Suprapubic skin (tissue), 4 donors: ENCODE data around the gene TMEM127. TPM values are rescaled to one million over a fixed set of nuclear protein-coding genes. Genes with fewer than 3 reads are reported as not detected.

Experiments
- DNase-seq, 2 donors: peaks; one replicate each; pipeline ENCODE4 v3.0.0-alpha.2; 2019; ENCODE audit warnings: low spot score in 2 of 2
- H3K27ac ChIP-seq: fragments of 200-600 bp; sonication (generic); one replicate; pipeline ENCODE4 v1.5.1; 2019
- H3K27me3 ChIP-seq: fragments of 200-600 bp; sonication (generic); one replicate; pipeline ENCODE4 v1.5.1; 2019
- H3K36me3 ChIP-seq: fragments of 200-600 bp; sonication (generic); one replicate; pipeline ENCODE4 v1.5.1; 2019
- H3K4me1 ChIP-seq: fragments of 200-600 bp; sonication (generic); one replicate; pipeline ENCODE4 v1.5.1; 2019
- H3K4me3 ChIP-seq: fragments of 200-600 bp; sonication (generic); one replicate; pipeline ENCODE4 v1.5.1; 2019; ENCODE audit warnings: mild to moderate bottlenecking
- H3K9me3 ChIP-seq: fragments of 200-600 bp; sonication (generic); one replicate; pipeline ENCODE4 v1.5.1; 2019
- EP300 ChIP-seq: sonication (generic); formaldehyde crosslinking; IDR thresholded peaks from one replicate; pipeline ENCODE4 v1.6.1; 2017; ENCODE audit warnings: antibody characterized with exemption
- POLR2A ChIP-seq, 2 donors: fragments of 450-650 bp; IDR thresholded peaks; one replicate each; pipeline ENCODE4 v1.6.1; 2017; ENCODE audit warnings: antibody characterized with exemption in 2 of 2, mild to moderate bottlenecking in 2 of 2, moderate library complexity in 2 of 2
- POLR2AphosphoS5 ChIP-seq, 3 donors: sonication (generic); formaldehyde crosslinking; IDR thresholded peaks; one replicate each; pipeline ENCODE4 v1.6.1; 2017; ENCODE audit warnings: antibody characterized with exemption in 3 of 3
- WGBS: methylation state at CpG from one replicate; pipeline ENCODE4 v1.1.5; 2018; 5-methylcytosine and 5-hydroxymethylcytosine counted together
- total RNA-seq, 4 donors: library from RNA; depleted of rRNA; stranded (reverse); fragments of >200 nt; gene quantifications; one replicate each; pipeline ENCODE4 v1.1.0, GENCODE V29; 2016
- TF ChIP-seq, protein P1 (sequence below), 2 donors: fragments of 200-600 bp in 1 of 2; fragments of 450-650 bp in 1 of 2; sonication (generic) in 1 of 2; IDR thresholded peaks; one replicate each; pipeline ENCODE4 v1.5.1; 2016 to 2019; ENCODE audit warnings: antibody characterized with exemption in 2 of 2, mild to moderate bottlenecking in 1 of 2, moderate library complexity in 1 of 2

TMEM127 gene
- total RNA-seq, 4 donors from 2014 or later = 39.3 to 66.5 (median 53.9) TPM

DNA sequence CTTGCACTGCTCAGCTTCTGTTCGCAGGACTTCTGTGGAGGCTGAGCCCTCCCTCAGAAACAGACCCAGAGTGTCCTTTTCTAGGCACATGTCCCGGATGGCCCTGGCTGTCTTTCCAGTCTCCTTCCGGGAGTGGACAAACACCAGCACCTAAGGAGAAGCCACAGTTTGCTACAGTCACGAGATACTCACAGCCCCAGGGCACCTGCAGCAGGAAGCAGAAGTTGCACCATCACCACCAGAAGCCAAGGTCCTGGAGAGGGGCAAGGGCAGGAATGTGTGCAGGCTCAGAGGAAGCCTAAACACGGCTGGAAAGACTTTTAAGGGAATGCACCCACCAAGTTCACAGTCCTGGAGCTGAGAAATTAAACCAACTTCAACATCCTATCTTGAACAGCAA is 26.0 kb upstream of the TMEM127 start:
- H3K27me3 ChIP-seq = no peaks in the 10 kb centered on the region
- DNase-seq = no peak
- no peak overlapping the region for H3K4me3 ChIP-seq
- H3K27ac ChIP-seq = no peak overlapping the region
- WGBS = 88% methylated on average over 4 of the region's 5 CpGs
- H3K9me3 ChIP-seq = no peaks in the 10 kb centered on the region
- TF ChIP-seq EP300 = no peak
- no peak for TF ChIP-seq POLR2A (IDR thresholded peaks at IDR 0.05)
- TF ChIP-seq, protein P1, sequence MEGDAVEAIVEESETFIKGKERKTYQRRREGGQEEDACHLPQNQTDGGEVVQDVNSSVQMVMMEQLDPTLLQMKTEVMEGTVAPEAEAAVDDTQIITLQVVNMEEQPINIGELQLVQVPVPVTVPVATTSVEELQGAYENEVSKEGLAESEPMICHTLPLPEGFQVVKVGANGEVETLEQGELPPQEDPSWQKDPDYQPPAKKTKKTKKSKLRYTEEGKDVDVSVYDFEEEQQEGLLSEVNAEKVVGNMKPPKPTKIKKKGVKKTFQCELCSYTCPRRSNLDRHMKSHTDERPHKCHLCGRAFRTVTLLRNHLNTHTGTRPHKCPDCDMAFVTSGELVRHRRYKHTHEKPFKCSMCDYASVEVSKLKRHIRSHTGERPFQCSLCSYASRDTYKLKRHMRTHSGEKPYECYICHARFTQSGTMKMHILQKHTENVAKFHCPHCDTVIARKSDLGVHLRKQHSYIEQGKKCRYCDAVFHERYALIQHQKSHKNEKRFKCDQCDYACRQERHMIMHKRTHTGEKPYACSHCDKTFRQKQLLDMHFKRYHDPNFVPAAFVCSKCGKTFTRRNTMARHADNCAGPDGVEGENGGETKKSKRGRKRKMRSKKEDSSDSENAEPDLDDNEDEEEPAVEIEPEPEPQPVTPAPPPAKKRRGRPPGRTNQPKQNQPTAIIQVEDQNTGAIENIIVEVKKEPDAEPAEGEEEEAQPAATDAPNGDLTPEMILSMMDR (IDR thresholded peaks at IDR 0.05) = no peak
- TF ChIP-seq POLR2AphosphoS5 (IDR thresholded peaks at IDR 0.05) = no peak
- H3K4me1 ChIP-seq = no peaks in the 10 kb centered on the region
- peaks cover 100% of the 10 kb centered on the region for H3K36me3 ChIP-seq

DNA sequence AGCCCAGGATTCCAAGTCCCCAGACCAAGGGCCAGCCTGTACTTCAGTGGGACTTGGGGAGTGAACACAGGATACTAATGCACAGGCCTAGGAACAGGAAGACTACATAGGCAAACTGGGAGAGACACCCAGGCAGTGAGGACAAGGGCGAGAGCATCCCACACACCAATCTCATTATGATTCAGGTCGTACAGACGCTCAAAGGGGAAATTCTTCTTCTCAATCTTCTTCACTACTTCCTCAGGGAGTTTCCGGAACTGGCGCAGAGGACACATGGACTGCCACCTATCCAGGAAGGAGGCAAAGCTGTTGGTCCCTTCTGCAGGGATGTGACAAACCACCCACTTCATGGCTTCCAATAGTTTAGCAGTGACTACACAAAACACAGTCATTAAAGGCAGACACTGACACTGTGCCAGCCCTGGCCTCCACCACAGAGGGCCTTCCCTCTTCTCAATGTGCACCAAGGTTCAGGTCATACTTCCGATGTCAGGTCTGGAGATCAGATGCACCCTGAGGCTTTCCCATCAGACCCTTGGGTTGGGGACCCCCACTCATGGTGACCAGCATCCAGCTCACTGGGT is 21.6 kb upstream of the TMEM127 start:
- no peak for DNase-seq
- TF ChIP-seq POLR2AphosphoS5 (IDR thresholded peaks at IDR 0.05) (no peak), EP300 (no peak), POLR2A (IDR thresholded peaks at IDR 0.05) (no peak)
- TF ChIP-seq, protein P1 (IDR thresholded peaks at IDR 0.05) = no peak
- Histone ChIP-seq H3K36me3 (peaks cover 100% of the 10 kb centered on the region), H3K4me1 (no peaks in the 10 kb centered on the region), H3K27me3 (no peaks in the 10 kb centered on the region), H3K4me3 (no peak overlapping the region), H3K9me3 (no peaks in the 10 kb centered on the region), H3K27ac (no peak overlapping the region)
- 76% methylated on average over 6 of the region's 6 CpGs for WGBS

DNA sequence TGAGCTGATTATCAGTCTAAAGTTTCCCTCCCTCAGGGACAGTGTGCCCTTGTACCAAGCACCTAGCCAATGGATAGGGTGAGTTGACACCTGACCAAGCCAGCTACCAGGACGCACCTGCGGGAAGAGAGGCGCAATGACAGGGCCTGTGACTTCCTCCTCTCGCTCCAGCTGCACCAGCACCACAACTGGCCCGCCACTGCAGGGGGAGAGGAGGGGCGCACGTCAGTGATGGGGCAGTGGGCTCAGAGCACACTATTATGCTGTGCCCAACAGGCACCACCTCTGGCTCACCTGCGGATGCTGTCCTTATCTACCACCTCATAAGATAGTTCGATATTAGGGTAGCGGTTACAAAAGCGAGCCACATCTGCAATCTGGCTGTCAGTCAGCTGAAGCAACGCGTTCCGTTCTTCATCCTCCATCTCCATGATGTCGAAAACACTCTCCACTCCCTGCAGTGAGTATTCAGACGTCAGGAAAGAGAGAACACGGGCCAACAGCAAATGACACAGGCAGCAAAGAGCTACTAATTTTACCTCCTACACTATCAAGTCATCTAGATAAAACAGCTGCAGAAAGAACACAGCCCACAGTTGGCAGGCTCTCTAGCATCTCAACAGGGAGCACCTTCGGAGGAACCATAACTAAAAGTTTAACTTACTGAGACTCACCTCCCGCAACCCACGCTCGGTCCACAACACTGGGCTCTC is 11.1 kb upstream of the TMEM127 start:
- TF ChIP-seq, protein P1 (IDR thresholded peaks at IDR 0.05) = no peak
- no peak for TF ChIP-seq EP300
- no peak for TF ChIP-seq POLR2A (IDR thresholded peaks at IDR 0.05)
- no peak for TF ChIP-seq POLR2AphosphoS5 (IDR thresholded peaks at IDR 0.05)
- 92% methylated on average over 21 of the region's 21 CpGs for whole genome bisulfite sequencing

DNA sequence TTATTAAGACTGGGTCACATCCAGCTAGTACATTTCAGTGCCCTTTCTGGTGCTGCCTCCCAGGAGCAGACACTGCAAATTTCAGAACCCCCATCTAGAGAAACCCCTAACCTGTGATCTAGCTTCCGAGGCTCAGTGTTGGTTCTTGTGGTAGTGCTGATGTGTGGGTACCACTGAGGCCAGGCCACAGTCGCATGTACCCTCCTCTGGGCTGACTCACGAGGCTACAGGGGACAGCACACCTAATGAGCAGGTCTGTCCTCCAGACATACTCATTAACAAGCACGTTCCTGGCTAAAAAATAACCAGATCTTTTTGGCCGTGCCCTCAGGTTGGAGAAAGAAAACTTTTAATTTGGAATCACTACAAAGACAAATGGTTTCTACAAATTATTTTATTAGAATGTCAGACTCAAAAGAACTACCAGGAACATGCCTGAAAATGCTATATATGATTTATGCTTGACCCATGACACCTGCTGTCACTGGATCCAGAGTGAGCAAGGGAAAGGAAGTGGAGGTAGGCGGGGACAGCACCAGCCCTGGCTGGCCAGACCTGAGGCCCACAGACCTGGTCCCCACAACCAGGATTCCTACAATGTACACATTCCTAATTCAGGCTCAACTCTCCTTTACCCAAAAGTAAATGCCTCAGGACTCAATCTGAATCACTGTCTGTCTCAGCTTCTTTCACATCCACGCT is 8.7 kb upstream of the TMEM127 start:
- 76% methylated on average over 7 of the region's 7 CpGs for WGBS
- Histone ChIP-seq H3K27ac (no peak overlapping the region), H3K4me3 (no peak overlapping the region), H3K27me3 (no peaks in the 10 kb centered on the region), H3K36me3 (peaks cover 99% of the 10 kb centered on the region), H3K4me1 (no peaks in the 10 kb centered on the region), H3K9me3 (no peaks in the 10 kb centered on the region)
- TF ChIP-seq EP300 = no peak
- no peak for TF ChIP-seq POLR2AphosphoS5 (IDR thresholded peaks at IDR 0.05)
- TF ChIP-seq, protein P1 (IDR thresholded peaks at IDR 0.05) = no peak
- TF ChIP-seq POLR2A (IDR thresholded peaks at IDR 0.05) = no peak
- DNase-seq = no peak

More for the DNA sequence above, 11.1 kb upstream of the TMEM127 start:
- H3K9me3 ChIP-seq = no peaks in the 10 kb centered on the region
- no peaks in the 10 kb centered on the region for H3K27me3 ChIP-seq
- no peaks in the 10 kb centered on the region for H3K4me1 ChIP-seq
- no peak overlapping the region for H3K27ac ChIP-seq
- H3K4me3 ChIP-seq = no peak overlapping the region
- no peak for DNase-seq
- peaks cover 100% of the 10 kb centered on the region for H3K36me3 ChIP-seq

DNA sequence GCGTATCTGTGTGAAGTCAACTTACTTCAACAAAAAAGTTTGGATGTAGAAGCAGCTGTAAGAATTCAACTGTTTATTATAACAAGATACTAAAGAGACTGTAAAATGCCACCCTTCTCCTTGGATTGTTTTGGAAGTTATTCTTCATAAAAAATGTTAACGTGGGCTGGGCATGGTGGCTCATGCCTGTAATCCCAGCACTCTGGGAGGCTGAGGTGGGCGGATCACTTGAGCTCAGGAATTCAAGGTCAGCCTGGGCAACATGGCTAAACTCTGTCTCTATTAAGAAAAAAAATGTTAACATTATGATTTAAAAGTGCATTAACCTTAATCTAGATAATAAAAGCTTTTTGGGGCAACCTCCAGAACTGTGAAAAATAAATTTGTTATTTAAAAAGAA is 8.0 kb upstream of the TMEM127 start:
- Histone ChIP-seq H3K36me3 (peaks cover 99% of the 10 kb centered on the region), H3K4me3 (no peak overlapping the region), H3K9me3 (no peaks in the 10 kb centered on the region), H3K27me3 (no peaks in the 10 kb centered on the region), H3K27ac (no peak overlapping the region), H3K4me1 (no peaks in the 10 kb centered on the region)
- DNase-seq = no peak
- TF ChIP-seq EP300 = no peak
- TF ChIP-seq POLR2A (IDR thresholded peaks at IDR 0.05) = no peak
- TF ChIP-seq, protein P1 (IDR thresholded peaks at IDR 0.05) = no peak
- no peak for TF ChIP-seq POLR2AphosphoS5 (IDR thresholded peaks at IDR 0.05)
- 80% methylated on average over 3 of the region's 3 CpGs for WGBS
